Panc1 (cell line): ENCODE measurements around the gene VASN. TPM values are rescaled to one million over a fixed set of nuclear protein-coding genes. Genes with fewer than 3 reads are reported as not detected.

Experiments
- ATAC-seq: fragments of 200-7000 bp; cut with Tn5 transposase; 2 replicates; pipeline ENCODE4 v1.9.1; 2020; ENCODE audit warnings: mild to moderate bottlenecking, moderate library complexity
- BruUV-seq: library from RNA; stranded (reverse); fragments of 400-500 nt; replicated peaks from 2 replicates; lab custom pipeline; 2021; lab: Mats Ljungman, UMichigan
- CTCF ChIA-PET: fragments of 300-600 bp; sonication (Branson Sonifier 250); formaldehyde crosslinking; loops from one replicate; lab custom pipeline; 2022; ENCODE audit warnings: antibody characterized with exemption; lab: Charles Lee
- POLR2A ChIA-PET: fragments of 300-600 bp; sonication (Branson Sonifier 250); formaldehyde crosslinking; loops from one replicate; lab custom pipeline; 2022; ENCODE audit warnings: antibody characterized with exemption; lab: Charles Lee
- DNase-seq: peaks from one replicate; pipeline ENCODE4 v3.0.0-alpha.2; 2010; ENCODE audit warnings: low read depth, low spot score
- H3K27ac ChIP-seq: 2 replicates; pipeline ENCODE4 v1.5.1; 2011; ENCODE audit warnings: mild to moderate bottlenecking, low read length, inconsistent platforms
- H3K27me3 ChIP-seq: fragments of 200-500 bp; sonication (Bioruptor generic); 2 replicates; pipeline ENCODE4 v1.6.0; 2014; ENCODE audit warnings: low read length, inconsistent platforms; ENCODE audit not compliant: control insufficient read depth, insufficient read depth
- H3K36me3 ChIP-seq: fragments of 200-500 bp; sonication (Bioruptor generic); 2 replicates; pipeline ENCODE4 v1.5.1; 2014; ENCODE audit warnings: inconsistent platforms, mild to moderate bottlenecking, low read length, moderate library complexity; ENCODE audit not compliant: control insufficient read depth, insufficient read depth
- H3K4me1 ChIP-seq: 2 replicates; pipeline ENCODE4 v1.5.1; 2011; ENCODE audit warnings: inconsistent platforms, mild to moderate bottlenecking, low read length, moderate library complexity; ENCODE audit not compliant: control insufficient read depth, insufficient read depth
- H3K4me3 ChIP-seq, 2 experiments: 2 replicates each; pipeline ENCODE4 v1.5.1; 2011 to 2012; ENCODE audit warnings: low read depth in 2 of 2, low read length in 2 of 2, mild to moderate bottlenecking in 2 of 2, inconsistent platforms in 1 of 2, moderate library complexity in 1 of 2
- H3K9me3 ChIP-seq: fragments of 200-500 bp; sonication (Bioruptor generic); 2 replicates; pipeline ENCODE4 v1.5.1; 2014; ENCODE audit warnings: low read depth, mild to moderate bottlenecking, inconsistent platforms, low read length, moderate library complexity; ENCODE audit not compliant: control insufficient read depth, insufficient read depth
- CTCF ChIP-seq: fragments of 450-650 bp; IDR thresholded peaks from 2 replicates; pipeline ENCODE4 v1.5.1; 2017; ENCODE audit warnings: mild to moderate bottlenecking
- POLR2AphosphoS5 ChIP-seq: IDR thresholded peaks from 2 replicates; pipeline ENCODE4 v1.6.1; 2012; ENCODE audit warnings: mild to moderate bottlenecking, low read depth, low read length, moderate library complexity
- REST ChIP-seq, 2 experiments: IDR thresholded peaks; 2 replicates each; pipeline ENCODE4 v1.6.1; 2011 to 2012; ENCODE audit warnings: low read depth in 2 of 2, control low read depth in 1 of 2, low read length in 1 of 2, mild to moderate bottlenecking in 1 of 2, moderate library complexity in 1 of 2; ENCODE audit not compliant: insufficient read depth in 1 of 2
- SIN3A ChIP-seq: IDR thresholded peaks from 2 replicates; pipeline ENCODE4 v1.6.1; 2012; ENCODE audit warnings: low read depth, mild to moderate bottlenecking, low read length, moderate library complexity, borderline replicate concordance; ENCODE audit not compliant: insufficient read depth
- TCF7L2 ChIP-seq: IDR thresholded peaks from 2 replicates; pipeline ENCODE4 v1.6.1; 2011; ENCODE audit warnings: mild to moderate bottlenecking, low read depth, low read length, inconsistent platforms
- in situ Hi-C: cut with HindIII; loops from 2 replicates; pipeline ENCODE4 v1.10.0; 2016; ENCODE audit warnings: low sequenced_read_pairs, low pct_unique_long_range_greater_than_20kb
- intact Hi-C: fragments of 100-400 bp; cut with micrococcal nuclease; formaldehyde crosslinking; loops from one replicate; pipeline ENCODE4 v1.10.0; 2022; ENCODE audit not compliant: unreplicated experiment
- total RNA-seq: library from RNA; stranded (reverse); gene quantifications from one replicate; pipeline ENCODE4 v1.2.1, GENCODE V29; 2021; ENCODE audit not compliant: unreplicated experiment

VASN gene
- total RNA-seq, 1 experiment from 2014 or later = 33.5 TPM

- no peaks in the 10 kb centered on the region for H3K9me3 ChIP-seq
- no TSS peak for BruUV-seq
- peaks cover 18% of the 10 kb centered on the region for H3K4me1 ChIP-seq
- in situ Hi-C loops = no loop called here
- H3K27ac ChIP-seq = no peak overlapping the region
- H3K4me3 ChIP-seq = no peak overlapping the region
- DNase-seq (no peak), ATAC-seq (no peak)
- TF ChIP-seq REST (IDR thresholded peaks at IDR 0.05; ENCODE audit: insufficient read depth in 1 of 2, low read depth in 2 of 2, low read length in 1 of 2) = no peak
- TF ChIP-seq POLR2AphosphoS5 = no peak
- TF ChIP-seq SIN3A = no peak
- TF ChIP-seq CTCF = no peak
- no peak for TF ChIP-seq TCF7L2
- intact Hi-C loops = no loop called here
- H3K36me3 ChIP-seq = no peaks in the 10 kb centered on the region
- no peaks in the 10 kb centered on the region for H3K27me3 ChIP-seq
- ChIA-PET CTCF (no interaction called here), POLR2A (no interaction called here)
These were observed 4.2 kb upstream of the VASN start for GRCh38 chr16:4367393-4367856.

GRCh38 chr16:4369007-4369733 lies 2.5 kb upstream of the VASN start:
- H3K27ac ChIP-seq = no peak overlapping the region
- ChIA-PET POLR2A (interaction anchor here (0.6 to 0.9 kb wide), 2 partner anchors 23 to 710 kb away, joined by 3 read pairs; no protein-coding TSS in a partner anchor), CTCF (no interaction called here)
- H3K4me1 ChIP-seq = peaks cover 32% of the 10 kb centered on the region
- no peak overlapping the region for H3K4me3 ChIP-seq
- no TSS peak for BruUV-seq
- intact Hi-C loops = no loop called here
- no peaks in the 10 kb centered on the region for H3K36me3 ChIP-seq
- no peaks in the 10 kb centered on the region for H3K9me3 ChIP-seq
- no peak for ATAC-seq
- no peak for TF ChIP-seq POLR2AphosphoS5
- no peak for TF ChIP-seq SIN3A
- TF ChIP-seq TCF7L2 = no peak
- no peak for TF ChIP-seq REST (IDR thresholded peaks at IDR 0.05; ENCODE audit: insufficient read depth in 1 of 2, low read depth in 2 of 2, low read length in 1 of 2)
- no peak for TF ChIP-seq CTCF
- in situ Hi-C loops = no loop called here
- no peak for DNase-seq
- no peaks in the 10 kb centered on the region for H3K27me3 ChIP-seq
